ENCODE data around the gene PROCA1.

DNA sequence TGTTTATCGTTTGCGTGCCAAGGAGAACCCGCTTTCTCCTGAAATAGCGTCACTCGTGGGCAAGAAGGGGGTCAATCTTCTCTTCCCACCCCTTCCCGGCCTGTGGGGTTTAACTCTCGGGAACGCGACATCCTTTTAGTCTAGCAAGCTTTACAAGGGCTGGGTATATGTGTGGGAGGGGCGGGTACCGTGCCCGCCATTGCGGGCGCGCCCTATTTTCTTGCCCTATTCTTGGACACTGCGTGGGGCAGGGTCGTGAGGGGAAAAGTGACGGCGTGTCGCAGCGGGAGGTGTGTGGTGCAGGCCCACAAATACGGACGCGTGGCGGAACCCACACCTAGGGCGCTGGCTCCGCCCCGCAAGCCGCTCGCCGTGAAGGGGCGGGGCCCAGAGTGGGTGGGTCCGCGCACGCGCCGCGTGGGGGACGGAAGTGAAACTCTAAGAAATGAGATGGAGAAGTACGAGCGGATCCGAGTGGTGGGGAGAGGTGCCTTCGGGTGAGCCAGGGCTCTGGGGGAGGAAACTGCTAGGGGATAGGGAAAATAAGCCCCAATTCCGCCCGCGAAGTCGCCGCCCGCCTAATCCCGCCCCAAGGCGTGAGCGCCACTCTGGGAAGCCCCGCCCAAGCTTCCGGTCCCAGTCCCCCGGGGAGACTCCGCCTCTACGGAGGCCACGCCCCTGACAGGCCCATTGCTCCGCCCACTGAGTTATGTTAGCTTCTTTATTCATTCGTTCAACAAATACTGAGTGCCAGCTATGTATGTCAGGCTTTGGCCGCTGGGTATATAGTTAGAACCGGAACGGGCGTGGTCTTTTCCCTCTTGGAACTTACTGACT lies 16.9 kb upstream of the PROCA1 start, which contains the start of gene NEK8:
- peak in 1 of 4 donors; percentile 44 for TF ChIP-seq POLR2A (IDR thresholded peaks at IDR 0.05)
- no peak for TF ChIP-seq EP300 (IDR thresholded peaks at IDR 0.05)
- TF ChIP-seq, protein P1, sequence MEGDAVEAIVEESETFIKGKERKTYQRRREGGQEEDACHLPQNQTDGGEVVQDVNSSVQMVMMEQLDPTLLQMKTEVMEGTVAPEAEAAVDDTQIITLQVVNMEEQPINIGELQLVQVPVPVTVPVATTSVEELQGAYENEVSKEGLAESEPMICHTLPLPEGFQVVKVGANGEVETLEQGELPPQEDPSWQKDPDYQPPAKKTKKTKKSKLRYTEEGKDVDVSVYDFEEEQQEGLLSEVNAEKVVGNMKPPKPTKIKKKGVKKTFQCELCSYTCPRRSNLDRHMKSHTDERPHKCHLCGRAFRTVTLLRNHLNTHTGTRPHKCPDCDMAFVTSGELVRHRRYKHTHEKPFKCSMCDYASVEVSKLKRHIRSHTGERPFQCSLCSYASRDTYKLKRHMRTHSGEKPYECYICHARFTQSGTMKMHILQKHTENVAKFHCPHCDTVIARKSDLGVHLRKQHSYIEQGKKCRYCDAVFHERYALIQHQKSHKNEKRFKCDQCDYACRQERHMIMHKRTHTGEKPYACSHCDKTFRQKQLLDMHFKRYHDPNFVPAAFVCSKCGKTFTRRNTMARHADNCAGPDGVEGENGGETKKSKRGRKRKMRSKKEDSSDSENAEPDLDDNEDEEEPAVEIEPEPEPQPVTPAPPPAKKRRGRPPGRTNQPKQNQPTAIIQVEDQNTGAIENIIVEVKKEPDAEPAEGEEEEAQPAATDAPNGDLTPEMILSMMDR (IDR thresholded peaks at IDR 0.05) = peak in 1 of 7 experiments; percentile 5
